SK-N-SH treated with all-trans-retinoic acid at 6 μM for 48 hours (cell line): ENCODE data around the gene EDEM3.

ENCODE experiments used
- BACH2 ChIP-seq: fragments of 250-450 bp; sonication (Bioruptor Pico); IDR thresholded peaks from 2 replicates; pipeline ENCODE4 v1.9.0; 2021; ENCODE audit warnings: mild to moderate bottlenecking, borderline replicate concordance
- PATZ1 ChIP-seq: fragments of 250-450 bp; sonication (Bioruptor Pico); IDR thresholded peaks from 2 replicates; pipeline ENCODE4 v1.8.0; 2020; ENCODE audit warnings: mild to moderate bottlenecking, moderate library complexity, borderline replicate concordance

DNA sequence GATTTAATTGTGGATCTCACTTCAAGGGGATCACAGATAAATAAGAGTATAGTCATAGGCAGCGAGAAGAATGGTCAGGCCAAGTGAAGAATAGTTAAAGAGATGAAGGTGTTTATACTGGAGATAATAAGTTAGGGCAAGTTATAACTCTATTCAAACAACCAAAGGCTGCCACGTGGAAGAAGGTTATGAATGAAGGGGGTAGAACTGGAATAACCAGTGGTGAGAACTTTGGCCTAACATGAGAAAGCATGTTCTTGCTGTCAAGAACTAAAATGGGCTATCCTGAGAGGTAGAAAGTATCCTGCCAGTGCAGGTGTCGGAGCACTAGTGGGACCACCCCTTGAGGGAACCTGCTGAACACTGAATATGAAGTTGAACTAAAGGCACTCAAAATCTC is 49.6 kb upstream of the EDEM3 start:
- TF ChIP-seq BACH2 (CRISPR knock-in tag) = no peak
- TF ChIP-seq PATZ1 = no peak
